ENCODE results near the gene NCKAP5. TPM values are rescaled to one million over a fixed set of nuclear protein-coding genes. Genes with fewer than 3 reads are reported as not detected.

Gene NCKAP5
- total and polyA plus RNA-seq, 9 of the 15 experiments (the other 6 are each of a cell fraction or from before 2014, with no cell fraction given) = not detected

GRCh38 chr2:132623096-132623839 lies 945.0 kb downstream of the NCKAP5 start:
- Histone ChIP-seq H3K9me3 (replicated peaks; ENCODE audit: control insufficient read depth, insufficient read depth, low read depth, low read length) (no peaks in the 10 kb centered on the region), H3K27me3 (ENCODE audit: control insufficient read depth in 2 of 2, insufficient read depth in 2 of 2, low read length in 2 of 2) (no peaks in the 10 kb centered on the region; a peak in 1 of 5 replicates), H3K4me1 (replicated peaks in 1 of 2; ENCODE audit: control insufficient read depth in 2 of 2, insufficient read depth in 2 of 2, low read length in 2 of 2) (no peaks in the 10 kb centered on the region), H2AFZ (ENCODE audit: low read depth, low read length) (no peak overlapping the region), H3K4me2 (ENCODE audit: insufficient read depth, low read length) (no peak overlapping the region), H4K20me1 (replicated peaks; ENCODE audit: control insufficient read depth, insufficient read depth, low read length) (no peaks in the 10 kb centered on the region), H3K36me3 (ENCODE audit: control insufficient read depth, insufficient read depth, low read length) (no peaks in the 10 kb centered on the region), H3K27ac (ENCODE audit: extremely low read depth, low read depth, low read length) (no peak overlapping the region), H3K9ac (ENCODE audit: insufficient read depth in 1 of 2, low read depth in 2 of 2, low read length in 2 of 2) (no peak overlapping the region), H3K4me3 (no peak overlapping the region), H3K79me2 (ENCODE audit: control insufficient read depth, insufficient read depth, low read length) (no peaks in the 10 kb centered on the region), H3K9me1 (ENCODE audit: control insufficient read depth, insufficient read depth, low read length) (no peaks in the 10 kb centered on the region)
- no peak for DNase-seq (ENCODE audit: extremely low read depth in 1 of 4, low spot score in 3 of 4)
- no peak for FAIRE-seq
- ATAC-seq = no peak
- POLR2A ChIA-PET = interaction anchor here (0.6 to 0.9 kb wide), 3 partner anchors 9 to 83 kb away, joined by 3 read pairs; no protein-coding TSS in a partner anchor
- BruUV-seq (replicated peaks) = no TSS peak
- in situ Hi-C loops (cut with MboI) (no loop called here), intact Hi-C loops (cut with micrococcal nuclease) (no loop called here)
- peak; percentile 69 for TF ChIP-seq ZNF512 (tag; IDR thresholded peaks at IDR 0.05)
- TF ChIP-seq C11orf30 (IDR thresholded peaks at IDR 0.05; ENCODE audit: low read depth) = 0 out of 2 replicates have a peak, but pooled peaks have one; percentile 19
- no peak for TF ChIP-seq GMEB1 (CRISPR knock-in tag; IDR thresholded peaks at IDR 0.05)
- 0% methylated on average over 9 of the region's 9 CpGs for WGBS (ENCODE audit: insufficient coverage, low coverage, missing lambda C conversion rate)
- CTCF ChIA-PET (ENCODE audit: low intra/inter-chr PET ratio) = no interaction called here

Small RNAs within 50 kb of the gene (small RNA-seq; reads per million reads assigned to genes)
- gene AC016909.1 = not detected
- gene RN7SKP154 = not detected
- not detected for gene RNU6-579P

Measured in K562 (cell line).